SK-N-SH treated with all-trans-retinoic acid at 6 μM for 48 hours (cell line): ENCODE data around the gene TMEM116.

ENCODE experiments used
- PPARA ChIP-seq: fragments of 250-450 bp; sonication (Bioruptor Pico); IDR thresholded peaks from 2 replicates; pipeline ENCODE4 v1.5.0; 2020; ENCODE audit warnings: mild to moderate bottlenecking, borderline replicate concordance
- TCF4 ChIP-seq: fragments of 250-450 bp; sonication (Bioruptor Pico); IDR thresholded peaks from 2 replicates; pipeline ENCODE4 v1.8.0; 2021; ENCODE audit warnings: mild to moderate bottlenecking, moderate library complexity, borderline replicate concordance

GRCh38 chr12:111927346-111927745, 85.6 kb downstream of the TMEM116 start:
- TF ChIP-seq PPARA (CRISPR knock-in tag) (no peak), TCF4 (CRISPR knock-in tag) (no peak)
